ENCODE measurements around the gene ZNRF3.
"Not testable (repeated sequence)": the region's sequence is repeated elsewhere in the genome, so short reads cannot be mapped to it uniquely, and the experiment has no call there.

The ZNRF3 gene

GRCh38 chr22:28908810-28909209 is 25.4 kb downstream of the ZNRF3 start:
- DNase-seq = not testable (repeated sequence)

DNA sequence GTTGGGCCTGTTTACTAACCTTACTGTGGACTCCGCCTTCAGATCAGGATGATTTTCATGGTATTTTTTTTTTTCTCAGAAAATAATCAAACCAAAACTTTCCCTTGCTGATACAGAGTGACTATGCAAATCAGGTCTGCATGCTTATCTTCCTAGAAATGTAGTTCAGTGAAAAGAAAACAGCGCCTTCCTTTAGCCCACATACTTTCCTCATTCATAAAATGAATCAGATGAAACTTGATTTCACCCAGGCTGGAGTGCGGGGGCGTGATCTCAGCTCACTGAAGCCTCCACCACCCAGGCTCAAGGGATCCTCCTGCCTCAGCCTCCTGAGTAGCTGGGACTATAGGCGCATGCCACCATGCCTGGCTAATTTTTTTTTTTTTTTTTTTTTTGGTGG is 26.0 kb downstream of the ZNRF3 start:
- no peak for DNase-seq

DNA sequence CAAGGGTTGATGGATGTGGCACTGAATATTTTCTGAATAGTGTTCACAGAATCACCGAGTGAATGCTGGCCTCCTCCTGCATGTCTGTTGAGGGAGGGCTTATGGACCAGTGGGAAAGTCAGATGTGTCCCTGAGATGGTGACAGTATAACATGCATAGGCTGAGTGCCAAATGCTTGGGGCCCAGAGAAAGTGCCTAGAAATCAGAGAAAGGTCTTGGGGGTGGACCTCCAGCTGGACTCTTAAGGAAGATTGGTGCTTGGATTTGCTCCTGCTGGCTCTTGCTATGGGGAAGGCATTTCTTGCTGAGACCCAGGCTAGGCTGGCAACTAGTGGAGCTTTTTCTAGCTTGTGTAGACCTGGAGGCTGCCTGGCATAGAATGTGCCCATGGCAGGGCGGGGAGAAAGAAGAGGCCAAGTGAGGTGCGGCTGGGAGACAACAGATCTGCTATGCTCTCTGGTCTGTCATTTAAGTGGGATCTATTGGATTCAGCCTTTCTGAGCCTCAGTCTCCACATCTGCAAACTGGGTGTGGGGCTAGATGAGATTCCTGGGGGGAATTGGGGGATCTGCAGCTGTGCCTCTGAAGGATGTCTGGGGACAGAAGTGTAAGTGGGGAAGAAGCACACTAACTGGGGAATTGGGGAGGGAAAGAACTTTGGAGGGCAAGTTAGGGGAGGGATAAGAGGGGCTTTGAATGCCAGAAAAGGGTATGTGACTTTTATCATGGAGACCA is 27.4 kb downstream of the ZNRF3 start:
- no peak for DNase-seq

GRCh38 chr22:28911304-28911690 is 27.9 kb downstream of the ZNRF3 start:
- no peak for DNase-seq

GRCh38 chr22:28911777-28912669 is 28.7 kb downstream of the ZNRF3 start:
- DNase-seq = no peak

- no peak for DNase-seq
These were observed 30.8 kb downstream of the ZNRF3 start for GRCh38 chr22:28914201-28914600.

DNA sequence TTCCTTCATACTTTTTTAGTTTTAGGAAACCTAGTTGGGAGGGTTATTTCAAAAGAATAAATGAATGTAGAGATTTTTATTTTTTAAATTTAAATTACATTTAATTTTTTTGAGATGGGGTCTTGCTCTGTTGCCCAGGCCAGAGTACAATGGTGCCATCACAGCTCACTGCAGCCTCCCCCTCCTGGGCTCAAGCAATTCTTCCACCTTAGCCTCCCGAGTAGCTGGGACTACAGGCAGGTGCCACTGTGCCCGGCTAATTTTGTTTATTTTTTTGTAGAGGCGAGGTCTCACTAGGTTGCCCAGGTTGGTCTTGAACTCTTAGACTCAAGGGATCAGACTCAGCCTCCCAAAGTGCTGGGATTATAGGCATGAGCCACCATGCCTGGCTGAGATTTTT is 32.6 kb downstream of the ZNRF3 start:
- DNase-seq = no peak

DNA sequence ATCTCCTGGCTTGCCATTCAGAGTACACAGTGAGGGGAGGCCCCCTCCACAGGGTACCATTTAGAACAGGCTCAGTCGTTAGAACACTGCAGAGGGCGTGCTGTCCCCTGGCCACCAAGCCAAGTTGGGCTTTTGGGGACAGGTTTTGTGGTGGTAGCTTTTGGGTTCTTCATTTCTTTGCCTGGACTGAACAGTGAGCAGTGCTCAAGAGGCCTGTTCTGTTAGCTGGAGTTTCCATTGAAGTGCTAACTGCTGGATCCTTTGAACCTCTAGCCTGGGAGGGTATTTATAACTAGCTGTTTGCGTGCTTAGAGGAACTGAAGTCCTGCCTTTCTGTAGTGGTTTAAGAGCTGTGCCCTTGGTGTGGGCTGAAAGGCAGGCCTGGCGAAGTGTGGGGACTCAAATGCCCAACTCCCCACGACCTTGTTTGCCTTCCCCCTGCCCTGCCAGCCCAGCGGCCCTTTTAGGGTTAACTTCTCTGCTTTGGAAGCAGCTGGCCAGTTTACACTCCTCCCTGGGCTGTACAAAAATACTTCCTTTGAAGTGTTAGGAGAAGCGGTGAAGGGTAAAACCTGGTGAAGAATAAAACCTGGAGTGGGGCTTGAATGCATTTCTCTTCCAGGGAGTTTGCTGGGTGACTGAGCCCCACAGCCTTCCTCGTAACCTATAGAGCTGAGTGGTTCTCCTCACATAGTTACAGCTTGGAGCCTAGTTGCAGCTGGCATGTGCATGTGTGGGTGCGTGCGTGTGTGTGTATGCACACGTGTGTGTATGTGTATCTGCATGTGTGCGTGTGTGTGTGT is 34.6 kb downstream of the ZNRF3 start:
- peak; percentile 37 for DNase-seq

DNA sequence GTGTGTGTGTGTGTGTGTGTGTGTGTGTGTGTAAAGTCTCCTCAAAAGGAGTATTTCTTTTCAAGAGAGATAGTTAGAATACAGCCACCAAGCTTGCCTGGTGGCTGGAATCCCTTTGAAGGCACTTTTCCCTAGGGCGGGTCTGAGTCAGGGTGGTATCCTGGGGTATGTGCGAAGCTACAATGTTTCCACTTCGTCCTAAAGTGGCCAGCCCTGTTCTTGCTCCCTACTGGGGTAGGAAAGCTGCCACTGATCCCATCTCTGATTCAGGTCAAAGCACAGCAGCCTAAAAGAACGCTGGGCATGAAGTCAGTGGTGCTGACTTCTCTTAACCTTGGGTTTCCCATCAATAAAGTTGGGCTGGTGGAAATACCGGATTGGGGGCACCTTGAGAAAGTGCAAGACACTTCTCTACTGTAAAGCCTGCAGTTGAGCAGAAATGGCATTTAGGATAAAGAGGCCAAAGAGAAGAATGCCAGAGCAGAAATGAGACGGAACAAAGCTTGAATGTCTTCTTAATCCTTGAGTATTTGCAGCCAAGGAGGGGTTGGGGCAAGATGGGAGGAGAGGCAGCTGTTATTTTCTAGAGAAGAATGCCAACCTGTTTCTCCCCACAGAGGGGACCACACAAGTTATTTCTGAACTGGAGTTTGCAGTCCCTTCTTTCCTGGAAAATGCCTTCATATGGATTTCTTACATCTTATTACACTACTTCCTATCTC is 35.3 kb downstream of the ZNRF3 start:
- DNase-seq = no peak

GRCh38 chr22:28920757-28921584 is 37.6 kb downstream of the ZNRF3 start:
- DNase-seq = no peak

- no peak for DNase-seq
These were observed 38.2 kb downstream of the ZNRF3 start for GRCh38 chr22:28921585-28921879.

GRCh38 chr22:28922540-28923244 is 39.3 kb downstream of the ZNRF3 start:
- no peak for DNase-seq

- peak; percentile 34 for DNase-seq
These were observed 40.7 kb downstream of the ZNRF3 start for GRCh38 chr22:28923826-28924732.

DNA sequence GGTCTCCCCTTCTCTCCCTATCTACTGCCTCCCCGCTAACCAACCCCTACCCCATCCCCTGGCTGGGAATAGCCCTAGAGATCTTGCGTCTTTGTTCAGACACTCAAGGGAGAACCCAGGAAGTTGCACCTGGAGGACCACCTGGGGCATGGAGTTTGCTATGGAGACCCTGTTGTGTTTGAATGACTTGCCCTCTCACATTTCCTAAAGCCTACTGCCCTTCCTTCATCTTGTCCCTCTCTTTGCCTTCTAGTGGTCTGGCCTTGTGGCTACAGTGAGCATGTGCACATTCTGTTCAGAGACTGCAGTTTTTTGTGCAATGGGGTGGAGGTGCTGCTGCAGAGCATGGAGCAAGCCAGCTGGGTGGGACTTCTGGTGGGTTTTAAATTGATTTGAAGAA is 42.5 kb downstream of the ZNRF3 start:
- no peak for DNase-seq

DNA sequence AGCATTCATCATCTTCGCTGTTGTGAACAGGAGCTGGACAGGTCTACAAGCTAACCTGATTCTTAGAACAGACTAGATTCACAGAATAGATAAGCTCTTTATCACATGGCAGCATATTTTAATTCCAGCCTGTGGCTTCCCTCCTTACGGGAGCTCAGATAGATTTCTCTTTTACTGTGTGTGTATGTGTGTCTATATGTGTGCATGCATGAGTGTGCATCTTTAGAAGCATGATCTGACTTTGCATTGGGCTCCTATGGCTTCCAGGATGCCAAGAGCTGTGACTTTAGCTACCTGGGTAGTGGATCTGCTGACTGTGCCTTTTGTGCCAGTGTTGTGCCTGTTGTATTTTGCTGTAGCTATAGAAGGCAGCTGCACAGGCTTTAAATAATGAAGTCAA is 44.3 kb downstream of the ZNRF3 start:
- DNase-seq = no peak

DNA sequence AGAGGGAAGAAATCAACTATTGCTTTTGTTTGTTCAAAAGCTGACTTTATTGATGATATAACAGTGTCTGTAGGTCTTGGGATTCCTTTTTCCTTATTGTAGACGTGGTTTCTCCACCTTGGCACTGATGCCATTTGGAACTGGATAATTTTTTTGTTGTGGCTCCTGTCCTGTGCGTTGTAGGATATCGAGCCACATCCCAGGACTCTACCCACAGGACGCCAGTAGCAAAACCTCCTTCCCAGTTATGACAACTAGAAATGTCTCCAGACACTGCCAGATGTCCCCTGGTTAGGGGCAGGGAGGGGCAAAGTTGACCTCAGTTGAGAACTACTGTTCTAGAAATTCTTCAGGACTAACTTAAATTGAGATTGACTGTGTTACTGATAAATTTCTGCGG is 45.8 kb downstream of the ZNRF3 start:
- no peak for DNase-seq

DNA sequence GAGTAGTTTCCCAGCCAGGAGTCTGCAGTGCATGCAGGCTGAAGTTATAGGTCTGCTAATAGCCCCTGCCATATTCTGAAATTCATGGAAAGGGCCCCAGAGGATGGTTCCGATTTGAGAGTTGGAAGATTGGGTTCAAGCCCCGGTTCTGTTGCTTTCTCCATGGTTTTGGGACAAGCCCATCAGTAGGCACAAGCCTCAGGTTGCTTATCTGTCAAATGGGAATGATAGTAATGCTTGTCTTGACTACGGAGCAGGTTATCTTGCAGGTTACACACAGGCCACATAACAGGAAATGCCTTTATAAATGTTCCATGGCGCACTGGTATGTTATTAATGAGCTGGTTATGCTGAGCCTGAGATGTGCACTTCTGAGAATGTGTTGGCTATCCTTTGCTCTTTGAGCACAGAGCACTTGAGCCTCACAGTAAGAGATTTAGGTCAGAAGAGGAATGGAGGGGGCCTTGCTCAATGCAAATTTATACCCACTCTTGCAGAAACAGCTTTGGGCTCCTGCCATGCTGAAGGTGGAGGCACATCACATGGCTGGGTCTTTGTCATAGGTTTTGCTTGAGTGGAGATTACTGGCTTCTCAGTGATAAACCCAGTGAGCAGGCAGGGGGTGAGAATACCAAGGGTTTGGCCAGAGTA is 47.1 kb downstream of the ZNRF3 start:
- no peak for DNase-seq

DNA sequence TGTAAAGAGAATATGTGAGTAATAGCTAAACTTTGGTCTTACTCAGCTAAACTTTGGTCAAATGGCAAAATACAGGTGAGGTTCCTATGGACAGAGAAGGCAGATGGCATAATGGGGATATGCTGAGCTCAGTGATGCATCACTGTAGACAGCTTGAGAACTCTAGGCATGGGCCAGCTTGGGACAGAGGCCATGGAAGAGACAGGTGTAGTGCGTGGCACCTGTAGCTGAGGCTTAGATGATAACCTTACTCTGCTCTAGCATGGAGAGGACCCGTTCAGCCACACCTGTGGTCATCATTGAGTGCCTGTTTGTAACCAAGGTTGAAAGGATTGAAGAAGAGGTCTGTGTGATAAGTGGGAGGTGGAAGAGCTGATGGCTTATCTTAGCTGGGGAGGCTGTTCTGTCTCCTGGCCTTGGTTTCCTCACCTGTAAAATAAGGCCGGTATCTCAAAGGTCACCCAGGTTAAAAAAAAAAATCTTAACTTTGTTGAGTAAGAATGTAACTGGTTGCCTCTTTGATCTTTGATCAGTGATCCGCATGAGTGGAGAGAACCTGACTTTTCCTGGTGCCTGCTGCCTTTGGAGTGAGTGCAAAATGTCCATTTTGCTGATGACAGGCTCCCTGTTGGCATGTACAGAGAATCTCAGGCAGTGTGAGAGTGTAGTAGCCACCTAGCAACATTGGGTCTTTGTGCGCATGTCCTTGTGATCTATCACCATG is 48.6 kb downstream of the ZNRF3 start:
- no peak for DNase-seq

DNA sequence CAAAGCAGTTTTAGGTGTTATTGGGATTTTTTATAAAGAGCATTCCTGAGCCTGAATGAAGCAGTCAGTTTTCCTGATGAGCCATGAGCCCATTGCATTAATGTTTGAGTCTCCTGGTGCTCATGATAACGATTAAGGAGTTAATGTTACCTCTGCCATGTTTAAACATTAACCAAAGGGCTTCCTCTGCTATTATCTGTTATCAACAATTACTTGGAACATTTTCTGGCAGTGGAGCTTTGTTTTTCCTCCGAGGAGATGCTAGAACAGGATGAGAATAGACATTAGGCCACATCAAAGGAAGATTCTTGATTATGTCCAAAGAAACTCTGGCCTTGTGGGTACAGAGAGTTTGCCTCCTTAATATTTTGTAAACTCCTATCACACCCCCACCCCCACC is 49.9 kb downstream of the ZNRF3 start:
- no peak for DNase-seq
